Measurements from ENCODE around the gene SMYD4. TPM values are rescaled to one million over a fixed set of nuclear protein-coding genes. Genes with fewer than 3 reads are reported as not detected.
"Not testable (repeated sequence)": the region's sequence is repeated elsewhere in the genome, so short reads cannot be mapped to it uniquely, and the experiment has no call there.

The SMYD4 gene
- polyA plus RNA-seq, 4 donors, result 5.1 to 15.5 (median 7.3) TPM

GRCh38 chr17:1810450-1811103 lies 19.1 kb downstream of the SMYD4 start:
- DNase-seq (peak; percentile 82 to 91), FAIRE-seq (no peak)
- H3K4me3 ChIP-seq (ENCODE audit: low read depth in 1 of 3, low read length in 3 of 3), result no peak overlapping the region
- H3K9me3 ChIP-seq (ENCODE audit: control insufficient read depth in 2 of 2, insufficient read depth in 1 of 2, low read depth in 1 of 2, low read length in 1 of 2), result no peaks in the 10 kb centered on the region
- 27 to 65% (median 44%) methylated on average over 20 of the region's 20 CpGs for WGBS, 3 donors
- H3K4me1 ChIP-seq (ENCODE audit: control insufficient read depth in 3 of 3, insufficient read depth in 2 of 3, low read depth in 1 of 3, low read length in 2 of 3), result peaks cover 0 to 37% (median 4%) of the 10 kb centered on the region in 3 donors
- H3K36me3 ChIP-seq (ENCODE audit: control insufficient read depth in 3 of 3, insufficient read depth in 2 of 3, low read depth in 1 of 3, low read length in 3 of 3), result peaks cover 0 to 52% (median 2%) of the 10 kb centered on the region in 3 donors
- H3K27me3 ChIP-seq (ENCODE audit: control insufficient read depth in 3 of 3, insufficient read depth in 3 of 3, low read length in 3 of 3), result no peaks in the 10 kb centered on the region
- H3K27ac ChIP-seq (ENCODE audit: low read depth in 1 of 3, low read length in 2 of 3), result peak overlapping the region; percentile 34 to 87 (median 71)

GRCh38 chr17:1809815-1810214 lies 19.9 kb downstream of the SMYD4 start:
- Histone ChIP-seq H3K4me1 (ENCODE audit: control insufficient read depth in 3 of 3, insufficient read depth in 2 of 3, low read depth in 1 of 3, low read length in 2 of 3) (peaks cover 0 to 37% (median 4%) of the 10 kb centered on the region in 3 donors), H3K27ac (ENCODE audit: low read depth in 1 of 3, low read length in 2 of 3) (peak overlapping the region; percentile 12 to 87 (median 14)), H3K36me3 (ENCODE audit: control insufficient read depth in 3 of 3, insufficient read depth in 2 of 3, low read depth in 1 of 3, low read length in 3 of 3) (peaks cover 0 to 57% (median 2%) of the 10 kb centered on the region in 3 donors)
- not testable (repeated sequence) for DNase-seq; H3K9me3 ChIP-seq (ENCODE audit: control insufficient read depth in 2 of 2, insufficient read depth in 1 of 2, low read depth in 1 of 2, low read length in 1 of 2); FAIRE-seq; H3K27me3 ChIP-seq (ENCODE audit: control insufficient read depth in 3 of 3, insufficient read depth in 3 of 3, low read length in 3 of 3); H3K4me3 ChIP-seq (ENCODE audit: low read depth in 1 of 3, low read length in 3 of 3)
- WGBS, 3 donors, result 88 to 92% (median 92%) methylated on average over 8 of the region's 8 CpGs

GRCh38 chr17:1808644-1809043 lies 21.1 kb downstream of the SMYD4 start:
- 11 to 59% (median 24%) methylated on average over 2 of the region's 2 CpGs for WGBS, 3 donors
- Histone ChIP-seq H3K4me3 (ENCODE audit: low read depth in 1 of 3, low read length in 3 of 3) (no peak overlapping the region), H3K36me3 (ENCODE audit: control insufficient read depth in 3 of 3, insufficient read depth in 2 of 3, low read depth in 1 of 3, low read length in 3 of 3) (peaks cover 2 to 59% (median 2%) of the 10 kb centered on the region in 3 donors), H3K9me3 (ENCODE audit: control insufficient read depth in 2 of 2, insufficient read depth in 1 of 2, low read depth in 1 of 2, low read length in 1 of 2) (no peaks in the 10 kb centered on the region), H3K27me3 (ENCODE audit: control insufficient read depth in 3 of 3, insufficient read depth in 3 of 3, low read length in 3 of 3) (no peaks in the 10 kb centered on the region), H3K4me1 (ENCODE audit: control insufficient read depth in 3 of 3, insufficient read depth in 2 of 3, low read depth in 1 of 3, low read length in 2 of 3) (peaks cover 0 to 37% (median 4%) of the 10 kb centered on the region in 3 donors), H3K27ac (ENCODE audit: low read depth in 1 of 3, low read length in 2 of 3) (peak overlapping the region; percentile 88 to 94 (median 88))
- peak; percentile 81 to 84 for DNase-seq
- FAIRE-seq, result peak; percentile 96

GRCh38 chr17:1807890-1808289 lies 21.8 kb downstream of the SMYD4 start:
- Histone ChIP-seq H3K4me3 (ENCODE audit: low read depth in 1 of 3, low read length in 3 of 3) (no peak overlapping the region), H3K4me1 (ENCODE audit: control insufficient read depth in 3 of 3, insufficient read depth in 2 of 3, low read depth in 1 of 3, low read length in 2 of 3) (peaks cover 0 to 37% (median 4%) of the 10 kb centered on the region in 3 donors), H3K27me3 (ENCODE audit: control insufficient read depth in 3 of 3, insufficient read depth in 3 of 3, low read length in 3 of 3) (no peaks in the 10 kb centered on the region), H3K36me3 (ENCODE audit: control insufficient read depth in 3 of 3, insufficient read depth in 2 of 3, low read depth in 1 of 3, low read length in 3 of 3) (peaks cover 2 to 62% (median 2%) of the 10 kb centered on the region in 3 donors), H3K27ac (ENCODE audit: low read depth in 1 of 3, low read length in 2 of 3) (peak overlapping the region; percentile 37 to 94 (median 44)), H3K9me3 (ENCODE audit: control insufficient read depth in 2 of 2, insufficient read depth in 1 of 2, low read depth in 1 of 2, low read length in 1 of 2) (no peaks in the 10 kb centered on the region)
- DNase-seq (no peak), FAIRE-seq (no peak)
- 25 to 71% (median 53%) methylated on average over 6 of the region's 6 CpGs for WGBS, 3 donors

- no peak overlapping the region for H3K4me3 ChIP-seq (ENCODE audit: low read depth in 1 of 3, low read length in 3 of 3)
- WGBS, 3 donors, result 89 to 97% (median 96%) methylated on average over 6 of the region's 6 CpGs
- DNase-seq, result no peak
- peaks cover 0 to 16% (median 3%) of the 10 kb centered on the region in 3 donors for H3K4me1 ChIP-seq (ENCODE audit: control insufficient read depth in 3 of 3, insufficient read depth in 2 of 3, low read depth in 1 of 3, low read length in 2 of 3)
- H3K27me3 ChIP-seq (ENCODE audit: control insufficient read depth in 3 of 3, insufficient read depth in 3 of 3, low read length in 3 of 3), result no peaks in the 10 kb centered on the region
- no peaks in the 10 kb centered on the region for H3K9me3 ChIP-seq (ENCODE audit: control insufficient read depth in 2 of 2, insufficient read depth in 1 of 2, low read depth in 1 of 2, low read length in 1 of 2)
- no peak for FAIRE-seq
- no peak overlapping the region for H3K27ac ChIP-seq (ENCODE audit: low read depth in 1 of 3, low read length in 2 of 3)
- peaks cover 2 to 72% (median 8%) of the 10 kb centered on the region in 3 donors for H3K36me3 ChIP-seq (ENCODE audit: control insufficient read depth in 3 of 3, insufficient read depth in 2 of 3, low read depth in 1 of 3, low read length in 3 of 3)
Observed at GRCh38 chr17:1803280-1803679, 26.4 kb downstream of the SMYD4 start.

- FAIRE-seq (no peak), DNase-seq (no peak)
- H3K4me3 ChIP-seq (ENCODE audit: low read depth in 1 of 3, low read length in 3 of 3), result no peak overlapping the region
- H3K36me3 ChIP-seq (ENCODE audit: control insufficient read depth in 3 of 3, insufficient read depth in 2 of 3, low read depth in 1 of 3, low read length in 3 of 3), result peaks cover 5 to 74% (median 8%) of the 10 kb centered on the region in 3 donors
- peaks cover 0 to 13% (median 2%) of the 10 kb centered on the region in 3 donors for H3K4me1 ChIP-seq (ENCODE audit: control insufficient read depth in 3 of 3, insufficient read depth in 2 of 3, low read depth in 1 of 3, low read length in 2 of 3)
- no peaks in the 10 kb centered on the region for H3K9me3 ChIP-seq (ENCODE audit: control insufficient read depth in 2 of 2, insufficient read depth in 1 of 2, low read depth in 1 of 2, low read length in 1 of 2)
- WGBS, 3 donors, result 93 to 98% (median 95%) methylated on average over 1 of the region's 1 CpG
- H3K27me3 ChIP-seq (ENCODE audit: control insufficient read depth in 3 of 3, insufficient read depth in 3 of 3, low read length in 3 of 3), result no peaks in the 10 kb centered on the region
- H3K27ac ChIP-seq (ENCODE audit: low read depth in 1 of 3, low read length in 2 of 3), result no peak overlapping the region
Observed at GRCh38 chr17:1802429-1802828, 27.3 kb downstream of the SMYD4 start.

- no peaks in the 10 kb centered on the region for H3K27me3 ChIP-seq (ENCODE audit: control insufficient read depth in 3 of 3, insufficient read depth in 3 of 3, low read length in 3 of 3)
- H3K36me3 ChIP-seq (ENCODE audit: control insufficient read depth in 3 of 3, insufficient read depth in 2 of 3, low read depth in 1 of 3, low read length in 3 of 3), result peaks cover 5 to 70% (median 8%) of the 10 kb centered on the region in 3 donors
- DNase-seq, result no peak
- no peaks in the 10 kb centered on the region for H3K9me3 ChIP-seq (ENCODE audit: control insufficient read depth in 2 of 2, insufficient read depth in 1 of 2, low read depth in 1 of 2, low read length in 1 of 2)
- FAIRE-seq, result no peak
- no peak overlapping the region for H3K27ac ChIP-seq (ENCODE audit: low read depth in 1 of 3, low read length in 2 of 3)
- no peak overlapping the region for H3K4me3 ChIP-seq (ENCODE audit: low read depth in 1 of 3, low read length in 3 of 3)
- peaks cover 0 to 14% (median 0%) of the 10 kb centered on the region in 3 donors for H3K4me1 ChIP-seq (ENCODE audit: control insufficient read depth in 3 of 3, insufficient read depth in 2 of 3, low read depth in 1 of 3, low read length in 2 of 3)
- WGBS, 3 donors, result 79 to 87% (median 82%) methylated on average over 4 of the region's 4 CpGs
Observed at GRCh38 chr17:1800712-1801111, 29.0 kb downstream of the SMYD4 start.

- DNase-seq (no peak), FAIRE-seq (no peak)
- H3K27ac ChIP-seq (ENCODE audit: low read depth in 1 of 3, low read length in 2 of 3), result no peak overlapping the region
- H3K4me1 ChIP-seq (ENCODE audit: control insufficient read depth in 3 of 3, insufficient read depth in 2 of 3, low read depth in 1 of 3, low read length in 2 of 3), result peaks cover 0 to 14% (median 0%) of the 10 kb centered on the region in 3 donors
- H3K9me3 ChIP-seq (ENCODE audit: control insufficient read depth in 2 of 2, insufficient read depth in 1 of 2, low read depth in 1 of 2, low read length in 1 of 2), result no peaks in the 10 kb centered on the region
- H3K4me3 ChIP-seq (ENCODE audit: low read depth in 1 of 3, low read length in 3 of 3), result no peak overlapping the region
- H3K27me3 ChIP-seq (ENCODE audit: control insufficient read depth in 3 of 3, insufficient read depth in 3 of 3, low read length in 3 of 3), result no peaks in the 10 kb centered on the region
- WGBS, 3 donors, result 93 to 94% (median 94%) methylated on average over 7 of the region's 7 CpGs
- H3K36me3 ChIP-seq (ENCODE audit: control insufficient read depth in 3 of 3, insufficient read depth in 2 of 3, low read depth in 1 of 3, low read length in 3 of 3), result peaks cover 5 to 68% (median 8%) of the 10 kb centered on the region in 3 donors
Observed at GRCh38 chr17:1800240-1800639, 29.5 kb downstream of the SMYD4 start.

All from small intestine (tissue), 7 donors.